K562 (cell line): ENCODE data around the gene IRF2. TPM values are rescaled to one million over a fixed set of nuclear protein-coding genes. Genes with fewer than 3 reads are reported as not detected.

Source experiments
- ATAC-seq: fragments of 200-7000 bp; cut with Tn5 transposase; 3 replicates; pipeline ENCODE4 v1.9.1; 2020; ENCODE audit warnings: moderate library complexity
- BruUV-seq: library from RNA; stranded (reverse); fragments of 400-500 nt; replicated peaks from 2 replicates; lab custom pipeline; 2021; lab: Mats Ljungman, UMichigan
- CTCF ChIA-PET: fragments of 300-600 bp; formaldehyde crosslinking; extraction: SDS; loops from one replicate; lab custom pipeline; 2021; ENCODE audit warnings: low intra/inter-chr PET ratio; lab: Yijun Ruan, JAX
- POLR2A ChIA-PET: fragments of 300-600, 350-650 bp; sonication (Branson Sonifier 250); formaldehyde crosslinking; extraction: SDS; loops from one replicate; lab custom pipeline; 2021; ENCODE audit warnings: antibody characterized with exemption, inconsistent platforms; lab: Yijun Ruan, JAX
- DNase-seq, 4 experiments: peaks; one replicate each; pipeline versions ENCODE4 v3.0.0 to v3.0.0-alpha.2; 2011 to 2018; ENCODE audit warnings: low spot score in 3 of 4, mixed read lengths in 3 of 4; ENCODE audit errors: extremely low read depth in 1 of 4
- FAIRE-seq: peaks from 2 replicates; lab custom pipeline; 2011; peaks lifted over from hg19 to GRCh38; lab: Jason Lieb, UNC
- H2AFZ ChIP-seq: 2 replicates; pipeline ENCODE4 v1.6.0; 2011; ENCODE audit warnings: low read depth, low read length, control low read depth, inconsistent platforms
- H3K27ac ChIP-seq: fragments of 200-600 bp; 3 replicates; pipeline ENCODE4 v1.8.0; 2011; ENCODE audit warnings: low read depth, mild to moderate bottlenecking, control low read depth, inconsistent platforms, low read length, moderate library complexity, mixed read lengths; ENCODE audit errors: extremely low read depth
- H3K27me3 ChIP-seq, 2 experiments: fragments of 300-600 bp in 1 of 2; 2 replicates in 1 of 2; 3 replicates in 1 of 2; pipeline versions ENCODE4 v1.6.0 to v1.8.0; 2011; ENCODE audit warnings: inconsistent platforms in 2 of 2, low read length in 2 of 2, mild to moderate bottlenecking in 1 of 2, mixed read lengths in 1 of 2, moderate library complexity in 1 of 2; ENCODE audit not compliant: control insufficient read depth in 2 of 2, insufficient read depth in 2 of 2
- H3K36me3 ChIP-seq: fragments of 300-600 bp; 3 replicates; pipeline ENCODE4 v1.8.0; 2011; ENCODE audit warnings: mild to moderate bottlenecking, low read length, inconsistent platforms; ENCODE audit not compliant: control insufficient read depth, insufficient read depth
- H3K4me1 ChIP-seq, 2 experiments: fragments of 200-600 bp in 1 of 2; replicated peaks in 1 of 2; 2 replicates in 1 of 2; 3 replicates in 1 of 2; pipeline versions ENCODE4 v1.5.1 to v1.8.0; 2011; ENCODE audit warnings: inconsistent platforms in 2 of 2, low read length in 2 of 2, mild to moderate bottlenecking in 1 of 2, mixed read lengths in 1 of 2, moderate library complexity in 1 of 2; ENCODE audit not compliant: control insufficient read depth in 2 of 2, insufficient read depth in 2 of 2
- H3K4me2 ChIP-seq: 2 replicates; pipeline ENCODE4 v1.6.1; 2011; ENCODE audit warnings: low read length, control low read depth, inconsistent platforms, mixed read lengths; ENCODE audit not compliant: insufficient read depth
- H3K4me3 ChIP-seq: fragments of 200-600 bp; sonication (generic), shearing (Covaris generic); 2 replicates; pipeline ENCODE4 v1.5.1; 2016; ENCODE audit warnings: control low read depth, inconsistent platforms
- H3K79me2 ChIP-seq: fragments of 200-600 bp; 3 replicates; pipeline ENCODE4 v1.8.0; 2011; ENCODE audit warnings: low read length, inconsistent platforms; ENCODE audit not compliant: control insufficient read depth, insufficient read depth
- H3K9ac ChIP-seq, 2 experiments: 2 replicates each; pipeline versions ENCODE4 v1.6.0 to v1.6.1; 2011; ENCODE audit warnings: low read depth in 2 of 2, low read length in 2 of 2, control low read depth in 1 of 2, inconsistent platforms in 1 of 2, mild to moderate bottlenecking in 1 of 2, mixed read lengths in 1 of 2; ENCODE audit not compliant: insufficient read depth in 1 of 2
- H3K9me1 ChIP-seq: one replicate; pipeline ENCODE4 v1.6.0; 2011; ENCODE audit warnings: inconsistent platforms, mild to moderate bottlenecking, low read length, moderate library complexity; ENCODE audit not compliant: control insufficient read depth, insufficient read depth
- H3K9me3 ChIP-seq: replicated peaks from 2 replicates; pipeline ENCODE4 v1.5.1; 2011; ENCODE audit warnings: low read depth, low read length, inconsistent platforms; ENCODE audit not compliant: control insufficient read depth, insufficient read depth
- H4K20me1 ChIP-seq: replicated peaks from 2 replicates; pipeline ENCODE4 v1.6.1; 2011; ENCODE audit warnings: low read length, inconsistent platforms, mixed read lengths; ENCODE audit not compliant: control insufficient read depth, insufficient read depth
- E2F3 ChIP-seq: fragments of 250-450 bp; sonication (Bioruptor Pico); IDR thresholded peaks from 2 replicates; pipeline ENCODE4 v1.4.0; 2020; ENCODE audit warnings: mild to moderate bottlenecking
- KDM1A ChIP-seq, 2 experiments: fragments of 450-650 bp; IDR thresholded peaks; 2 replicates each; pipeline ENCODE4 v1.6.1; 2016; ENCODE audit warnings: mild to moderate bottlenecking in 2 of 2
- KLF13 ChIP-seq: fragments of 450-650 bp; IDR thresholded peaks from 2 replicates; pipeline ENCODE4 v1.6.1; 2016; ENCODE audit warnings: missing genetic modification characterization, low read depth, mild to moderate bottlenecking, missing compliant biosample characterization, moderate library complexity, borderline replicate concordance
- RBM25 ChIP-seq: fragments of 200-400 bp; formaldehyde crosslinking; IDR thresholded peaks from 2 replicates; pipeline ENCODE4 v1.6.1; 2018; ENCODE audit warnings: low read length, low read depth, moderate library complexity; ENCODE audit not compliant: severe bottlenecking
- SRF ChIP-seq, 2 experiments: fragments of 250-450, 450-650 bp in 1 of 2; sonication (Bioruptor Pico) in 1 of 2; sonication (generic) in 1 of 2; formaldehyde crosslinking; IDR thresholded peaks; 2 replicates each; pipeline versions ENCODE4 v1.5.0 to v1.5.1; 2020 to 2022; ENCODE audit warnings: mild to moderate bottlenecking in 1 of 2, missing genetic modification reagents in 1 of 2
- WGBS: fragments of 100-300 bp; shearing (Covaris generic); methylation state at CpG from one replicate; pipeline ENCODE4 v1.1.6; 2016; ENCODE audit warnings: low coverage, mixed read lengths; ENCODE audit not compliant: insufficient coverage; ENCODE audit errors: missing lambda C conversion rate; 5-methylcytosine and 5-hydroxymethylcytosine counted together
- in situ Hi-C: fragments of 300-500 bp; cut with MboI; formaldehyde crosslinking; loops from 4 replicates; pipeline ENCODE4 v1.15.0; 2018; ENCODE audit warnings: inconsistent platforms, mixed read lengths
- intact Hi-C: fragments of 100-400 bp; cut with micrococcal nuclease; formaldehyde crosslinking; loops from 2 replicates; pipeline ENCODE4 v1.14.2; 2022
- polyA plus RNA-seq, 8 experiments: library from polyadenylated mRNA; depleted of rRNA in 4 of 8; stranded (reverse) in 5 of 8; unstranded in 3 of 8; fragments of >200 nt; fragmentation: Nextera tagmentation in 2 of 8; fragmentation: Illumina TruSeq in 1 of 8; extraction: Ambion mirVana in 2 of 8; extraction: Trizol in 1 of 8; gene quantifications; 2 replicates each; pipeline versions ENCODE4 v1.2.1 to v1.2.3, GENCODE V29; 2011 to 2014; ENCODE audit warnings: inconsistent platforms in 1 of 8, missing spikeins in 1 of 8
- total RNA-seq, 7 experiments: library from RNA; depleted of rRNA in 6 of 7; stranded (reverse); fragments of >200 nt in 6 of 7; fragmentation: Illumina TruSeq in 2 of 7; extraction: Trizol in 2 of 7; gene quantifications; 2 replicates each; pipeline versions ENCODE4 v1.2.1 to v1.2.3, GENCODE V29; 2011 to 2021; ENCODE audit warnings: low replicate concordance in 1 of 7
- TF ChIP-seq, protein P1 (sequence below): fragments of 450-650 bp; formaldehyde crosslinking; IDR thresholded peaks from 2 replicates; pipeline ENCODE4 v1.4.0; 2022; ENCODE audit warnings: mild to moderate bottlenecking, moderate library complexity

Gene IRF2
- total and polyA plus RNA-seq, 9 of the 15 experiments (the other 6 are each of a cell fraction or from before 2014, with no cell fraction given): 7.1 to 17.1 (median 11.3) TPM

DNA sequence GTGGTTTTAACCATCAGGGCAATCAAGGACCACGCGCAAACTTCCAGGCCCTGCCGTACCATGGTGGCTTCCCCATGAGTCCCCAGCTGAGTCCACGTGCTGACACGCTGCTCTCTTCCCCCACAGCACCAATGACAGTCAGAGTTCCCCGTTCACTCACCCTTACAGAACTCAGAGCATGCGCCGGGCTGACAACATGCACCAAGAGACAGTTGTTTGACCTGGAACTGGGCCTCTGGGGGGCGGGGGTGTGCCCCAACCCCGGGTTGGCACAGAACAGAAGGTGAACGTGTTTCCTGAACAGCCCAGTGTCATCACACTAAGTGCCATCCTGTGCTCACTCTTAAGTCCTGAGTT is 29.4 kb downstream of the IRF2 start:
- intact Hi-C loops (no loop called here), in situ Hi-C loops (no loop called here)
- Histone ChIP-seq H3K27ac (no peak overlapping the region), H3K9me3 (no peaks in the 10 kb centered on the region), H3K4me3 (no peak overlapping the region), H2AFZ (no peak overlapping the region), H3K9ac (peak overlapping the region in 1 of 2 experiments; percentile 80; a peak in 2 of 4 replicates), H3K4me2 (no peak overlapping the region), H3K27me3 (no peaks in the 10 kb centered on the region), H3K79me2 (peaks cover 32% of the 10 kb centered on the region), H4K20me1 (peaks cover 29% of the 10 kb centered on the region), H3K9me1 (no peaks in the 10 kb centered on the region), H3K36me3 (no peaks in the 10 kb centered on the region; the same call in 2 of the 3 replicates), H3K4me1 (peaks cover 10 to 12% of the 10 kb centered on the region in 2 experiments; a peak in 4 of 5 replicates)
- WGBS: 73% methylated on average over 11 of the region's 11 CpGs
- FAIRE-seq (no peak), ATAC-seq (no peak), DNase-seq (no peak)
- POLR2A ChIA-PET: no interaction called here
- no peak for TF ChIP-seq SRF (CRISPR knock-in tag; IDR thresholded peaks at IDR 0.05)
- CTCF ChIA-PET: no interaction called here
- BruUV-seq: no TSS peak

DNA sequence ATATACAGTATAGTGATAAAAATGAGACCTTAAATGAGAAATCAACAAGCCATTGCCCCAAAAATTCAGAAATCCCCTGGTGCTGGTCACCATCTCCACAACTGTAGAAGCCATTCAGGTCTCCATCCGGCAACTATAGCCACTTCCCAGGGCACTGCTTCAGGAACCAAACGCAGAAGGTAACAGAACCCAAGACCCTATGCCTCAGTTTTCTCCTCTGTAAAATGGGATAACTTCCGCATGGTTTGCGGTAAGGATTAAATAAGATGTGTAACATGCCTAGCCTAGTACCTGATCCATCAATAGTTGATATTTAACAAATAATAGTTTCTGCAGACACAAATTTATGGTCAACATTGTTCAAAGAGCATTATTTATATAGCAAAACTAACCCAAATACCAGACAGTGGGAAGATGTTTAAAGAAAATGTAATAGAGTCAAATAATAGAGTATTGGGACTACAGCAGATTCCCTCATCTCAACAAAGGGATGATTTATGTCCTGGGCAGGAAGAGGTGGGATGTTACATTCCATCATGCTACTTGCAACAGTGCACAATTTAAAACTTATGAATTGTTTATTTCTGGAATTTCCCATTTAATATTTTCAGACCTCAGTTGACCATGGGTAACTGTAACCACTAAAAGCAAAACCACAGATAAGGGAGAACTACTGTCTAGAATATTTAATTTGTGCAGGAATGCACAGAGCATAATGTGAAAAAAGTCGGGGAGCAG is 30.0 kb downstream of the IRF2 start:
- ATAC-seq: no peak
- peaks cover 27% of the 10 kb centered on the region for H3K79me2 ChIP-seq
- H3K27ac ChIP-seq: no peak overlapping the region
- no peak overlapping the region for H3K4me2 ChIP-seq
- CTCF ChIA-PET: no interaction called here
- H3K9ac ChIP-seq: no peak overlapping the region; a peak in 1 of 4 replicates
- no peak overlapping the region for H2AFZ ChIP-seq
- TF ChIP-seq KDM1A (IDR thresholded peaks at IDR 0.05): peak in 1 of 2 experiments; percentile 20; a peak in 1 of 4 replicates
- TF ChIP-seq, protein P1, sequence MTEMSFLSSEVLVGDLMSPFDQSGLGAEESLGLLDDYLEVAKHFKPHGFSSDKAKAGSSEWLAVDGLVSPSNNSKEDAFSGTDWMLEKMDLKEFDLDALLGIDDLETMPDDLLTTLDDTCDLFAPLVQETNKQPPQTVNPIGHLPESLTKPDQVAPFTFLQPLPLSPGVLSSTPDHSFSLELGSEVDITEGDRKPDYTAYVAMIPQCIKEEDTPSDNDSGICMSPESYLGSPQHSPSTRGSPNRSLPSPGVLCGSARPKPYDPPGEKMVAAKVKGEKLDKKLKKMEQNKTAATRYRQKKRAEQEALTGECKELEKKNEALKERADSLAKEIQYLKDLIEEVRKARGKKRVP (CRISPR knock-in tag): no peak
- TF ChIP-seq E2F3 (CRISPR knock-in tag): no peak
- TF ChIP-seq KLF13 (tag): no peak
- peak; percentile 76 for TF ChIP-seq RBM25
- TF ChIP-seq, all 486 proteins: peak for 2
- no TSS peak for BruUV-seq
- FAIRE-seq (no peak), DNase-seq (no peak)
- peaks cover 24% of the 10 kb centered on the region for H4K20me1 ChIP-seq
- no peaks in the 10 kb centered on the region for H3K9me3 ChIP-seq
- intact Hi-C loops: no loop called here
- H3K4me3 ChIP-seq: no peak overlapping the region
- H3K9me1 ChIP-seq: no peaks in the 10 kb centered on the region
- in situ Hi-C loops: no loop called here
- POLR2A ChIA-PET: no interaction called here
- H3K27me3 ChIP-seq: no peaks in the 10 kb centered on the region
- H3K4me1 ChIP-seq: peaks cover 10 to 12% of the 10 kb centered on the region in 2 experiments; a peak in 4 of 5 replicates
- WGBS: 91% methylated on average over 5 of the region's 5 CpGs
- no peaks in the 10 kb centered on the region; the same call in 2 of the 3 replicates for H3K36me3 ChIP-seq
